HG03025 (cell line): ENCODE data around the gene KCNMA1.
"Not testable (repeated sequence)": the region's sequence is repeated elsewhere in the genome, so short reads cannot be mapped to it uniquely, and the experiment has no call there.

Experiments used
- ATAC-seq: cut with Tn5 transposase; IDR thresholded peaks from one replicate; pipeline ENCODE4 v1.9.1; 2021; ENCODE audit warnings: mild to moderate bottlenecking, moderate library complexity; ENCODE audit not compliant: unreplicated experiment, low FRiP score

KCNMA1 gene

DNA sequence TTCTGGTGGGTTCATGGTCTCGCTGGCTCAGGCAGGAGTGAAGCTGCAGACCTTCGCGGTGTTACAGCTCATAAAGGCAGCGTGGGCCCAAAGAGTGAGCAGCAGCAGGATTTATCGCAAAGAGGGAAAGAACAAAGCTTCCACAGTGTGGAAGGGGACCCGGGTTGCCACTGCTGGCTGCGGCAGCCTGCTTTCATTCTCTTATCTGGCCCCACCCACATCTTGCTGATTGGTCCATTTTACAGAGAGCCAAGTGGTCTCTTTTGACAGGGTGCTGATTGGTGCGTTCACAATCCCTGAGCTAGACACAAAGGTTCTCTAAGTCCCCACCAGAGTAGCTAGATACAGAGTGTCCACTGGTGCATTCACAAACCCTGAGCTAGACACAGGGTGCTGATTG lies 47.9 kb downstream of the KCNMA1 start:
- not testable (repeated sequence) for ATAC-seq

GRCh38 chr10:77588886-77589285 lies 48.7 kb downstream of the KCNMA1 start:
- no peak for ATAC-seq

- ATAC-seq = no peak
Observed at GRCh38 chr10:77587416-77587790, 50.2 kb downstream of the KCNMA1 start.

DNA sequence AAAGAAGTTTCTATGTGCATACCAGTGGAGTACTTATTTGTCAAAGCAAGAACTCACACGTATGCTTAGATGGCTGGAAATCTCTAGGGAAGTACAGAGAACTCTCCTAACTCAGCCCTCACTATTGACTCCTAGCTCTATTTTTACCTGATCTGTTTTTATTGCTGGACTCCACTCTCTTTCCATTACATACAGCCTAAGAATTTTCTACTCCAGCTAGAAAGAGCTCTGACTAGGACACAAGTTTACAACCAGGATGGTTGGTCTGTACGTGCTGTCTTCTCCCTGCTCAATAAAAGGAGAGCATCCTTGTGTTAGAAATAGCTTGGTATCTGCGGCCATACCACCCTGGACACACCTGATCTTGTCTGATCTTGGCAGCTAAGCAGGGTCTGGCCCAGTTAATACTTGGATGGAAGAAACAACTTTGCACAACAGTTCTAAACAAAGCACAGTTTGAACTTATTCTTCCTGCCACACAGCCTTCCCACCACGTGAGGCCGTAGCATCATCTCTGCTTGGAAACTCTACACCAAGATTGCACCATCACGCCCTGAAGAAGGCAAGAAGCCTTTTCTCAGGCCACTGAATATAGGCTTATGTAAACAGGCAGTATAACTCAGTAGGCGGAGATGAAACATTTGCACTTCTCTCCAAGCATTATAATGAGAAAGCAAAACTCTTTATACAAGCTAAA lies 50.7 kb downstream of the KCNMA1 start:
- ATAC-seq = no peak

DNA sequence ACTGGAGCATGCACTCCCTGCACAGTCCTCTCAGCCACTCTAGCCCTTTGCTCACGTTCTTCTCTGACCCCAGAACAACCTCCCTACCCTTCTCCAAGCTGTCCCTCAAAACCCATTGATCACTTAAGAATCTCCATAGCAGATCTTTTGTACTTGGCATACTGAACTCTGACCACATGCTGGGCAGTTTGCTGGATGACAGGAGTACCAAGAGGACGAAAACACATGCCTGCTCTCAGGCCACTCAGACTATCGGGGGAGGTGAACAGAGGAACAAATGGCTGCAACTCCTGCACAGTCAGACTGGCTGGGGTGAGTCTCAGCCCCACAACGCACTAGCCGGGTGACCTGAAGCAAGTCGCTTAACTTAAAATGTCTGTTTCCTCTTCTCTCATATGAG lies 52.7 kb downstream of the KCNMA1 start:
- ATAC-seq = no peak

GRCh38 chr10:77583527-77583926 lies 54.1 kb downstream of the KCNMA1 start:
- no peak for ATAC-seq

- ATAC-seq = no peak
Observed at GRCh38 chr10:77582710-77583115, 54.9 kb downstream of the KCNMA1 start.

DNA sequence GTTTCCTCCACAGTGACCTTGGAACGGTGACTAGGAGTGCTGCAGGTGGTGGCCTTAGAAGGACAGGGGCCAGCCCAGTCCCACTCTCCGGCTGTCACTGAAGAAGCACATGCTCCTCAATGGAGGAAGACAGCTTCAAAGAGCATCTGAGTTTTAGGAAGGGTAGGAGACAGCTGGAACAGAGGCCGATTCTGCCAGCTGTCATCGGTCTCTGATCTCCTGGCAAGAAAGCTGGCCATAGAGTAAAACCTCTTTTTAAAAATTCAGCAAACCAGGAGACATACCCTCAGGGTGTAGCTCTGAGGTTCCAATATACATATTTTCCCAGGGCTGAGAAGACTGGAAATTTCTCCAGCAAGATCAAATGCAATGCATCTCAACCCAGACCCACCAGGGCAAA lies 55.9 kb downstream of the KCNMA1 start:
- ATAC-seq = no peak

GRCh38 chr10:77580482-77580881 lies 57.1 kb downstream of the KCNMA1 start:
- ATAC-seq = no peak

DNA sequence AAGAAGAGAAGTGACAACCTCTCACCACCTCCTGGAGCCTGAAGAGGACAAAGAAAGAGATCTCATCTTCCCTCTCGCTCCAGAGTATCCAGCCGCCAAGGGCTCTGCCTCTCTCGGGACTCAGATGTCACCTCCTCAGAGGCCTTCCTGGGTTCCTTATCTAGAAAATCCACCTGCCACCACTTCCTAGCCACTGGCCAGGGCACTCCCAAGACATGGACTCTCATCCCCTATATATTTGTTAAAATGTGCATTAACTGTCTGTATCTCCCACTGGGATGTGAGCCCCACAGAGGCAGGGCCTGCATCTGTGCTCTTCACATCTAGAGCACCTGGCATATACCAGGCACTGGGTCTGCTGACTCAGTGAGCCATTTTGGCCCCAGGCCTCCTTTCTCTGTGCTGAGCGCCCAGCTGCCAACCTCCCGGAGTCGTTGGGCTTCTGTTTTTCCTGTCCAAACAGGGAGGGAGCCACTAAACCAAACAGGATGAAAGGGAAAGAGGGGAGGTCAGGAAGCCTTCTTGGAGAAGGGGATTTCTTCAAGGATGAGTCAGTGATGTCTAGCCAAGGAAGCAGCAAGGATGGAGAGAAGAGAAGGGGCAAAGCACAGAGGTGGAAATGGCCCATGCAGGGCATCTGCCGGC lies 58.9 kb downstream of the KCNMA1 start:
- ATAC-seq = no peak

- ATAC-seq = no peak
Observed at GRCh38 chr10:77577666-77578229, 59.9 kb downstream of the KCNMA1 start.

DNA sequence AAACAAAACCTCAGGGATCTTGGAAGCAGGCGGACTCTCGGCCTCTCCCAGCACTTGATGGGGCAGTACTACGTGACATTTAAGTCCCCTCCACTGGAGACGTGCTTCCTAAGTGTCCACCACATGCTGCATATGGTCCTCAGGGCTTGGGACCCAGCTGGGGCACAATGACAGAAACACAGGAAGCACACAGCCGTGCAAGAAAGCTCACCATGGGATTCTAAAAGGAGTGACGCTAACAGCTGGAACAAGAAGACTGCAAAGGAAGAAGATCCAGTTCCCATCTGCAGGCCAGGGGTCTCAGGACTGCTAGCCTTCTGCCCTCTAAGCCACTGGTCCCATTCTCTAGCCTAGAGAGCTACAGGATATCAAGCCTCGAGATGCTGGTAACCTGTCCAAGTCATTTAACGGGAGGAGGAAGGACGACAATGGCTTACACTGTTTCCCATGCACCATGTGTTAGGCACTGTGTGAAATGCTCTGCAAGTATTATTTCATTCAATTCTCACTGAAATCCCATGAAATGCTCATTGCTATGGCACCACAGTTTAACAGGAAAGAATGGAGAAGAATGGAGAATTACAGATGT lies 61.1 kb downstream of the KCNMA1 start:
- ATAC-seq = no peak

- no peak for ATAC-seq
Observed at GRCh38 chr10:77576007-77576367, 61.6 kb downstream of the KCNMA1 start.

DNA sequence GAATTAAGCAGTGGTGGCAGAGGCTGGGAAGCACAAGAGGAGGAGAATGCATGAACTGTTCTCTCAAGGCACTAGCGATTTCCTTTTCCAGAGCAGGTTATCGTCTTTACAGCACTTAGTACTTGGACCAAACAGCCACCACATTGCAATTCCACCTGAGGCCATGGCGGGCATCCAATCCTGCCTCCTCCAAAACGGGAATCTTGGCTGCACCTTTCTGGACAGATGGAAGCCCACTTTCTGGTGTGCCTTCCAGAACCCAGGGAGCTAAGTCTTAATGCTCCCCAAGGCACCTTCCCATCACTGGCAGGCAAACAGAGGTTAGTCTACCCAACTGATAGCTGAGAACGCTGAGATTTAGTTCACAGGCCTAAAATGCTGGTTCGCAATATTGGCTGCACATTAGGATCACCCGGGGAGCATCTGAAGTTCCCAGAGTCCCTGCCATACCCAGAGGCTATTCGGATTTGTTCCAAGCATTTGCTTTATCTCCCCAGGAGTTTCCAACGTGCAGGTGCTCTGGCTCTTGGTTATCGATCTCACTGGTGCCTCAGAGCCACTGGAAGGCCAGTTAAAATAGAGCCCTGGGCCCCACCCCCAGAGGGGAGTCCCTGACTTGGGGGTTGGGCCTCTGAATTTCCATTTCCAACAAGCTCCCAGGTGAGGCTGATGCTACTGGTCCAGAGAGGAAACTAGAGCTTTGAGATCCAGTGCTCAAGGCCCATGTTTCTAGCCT lies 62.2 kb downstream of the KCNMA1 start:
- no peak for ATAC-seq

GRCh38 chr10:77574438-77574837 lies 63.2 kb downstream of the KCNMA1 start:
- ATAC-seq = no peak

- not testable (repeated sequence) for ATAC-seq
Observed at GRCh38 chr10:77572520-77572919, 65.1 kb downstream of the KCNMA1 start.

DNA sequence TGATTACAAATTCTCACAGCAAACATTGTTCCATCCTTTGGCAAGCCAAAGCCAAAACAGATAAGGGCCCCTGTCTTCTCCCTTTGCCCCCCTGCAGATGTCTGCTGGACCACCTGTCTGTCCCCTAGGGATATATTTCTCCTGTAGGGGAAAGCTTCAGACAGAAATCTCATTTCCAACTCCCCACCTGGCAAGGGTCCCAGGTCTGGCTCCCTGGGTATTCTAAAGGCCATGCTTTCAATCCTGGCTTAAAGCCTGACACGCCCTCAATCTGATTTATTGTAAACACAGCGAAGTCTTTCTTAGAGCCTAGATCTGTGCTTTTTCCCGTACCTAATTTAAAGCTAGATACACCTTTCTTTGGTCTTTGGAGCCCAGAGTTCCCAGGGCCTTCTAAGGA lies 66.1 kb downstream of the KCNMA1 start:
- no peak for ATAC-seq

GRCh38 chr10:77566914-77567566 lies 70.6 kb downstream of the KCNMA1 start:
- ATAC-seq = no peak

GRCh38 chr10:77566236-77566635 lies 71.4 kb downstream of the KCNMA1 start:
- no peak for ATAC-seq

- ATAC-seq = no peak
Observed at GRCh38 chr10:77565590-77566023, 72.0 kb downstream of the KCNMA1 start.
